Panc1 (cell line): ENCODE data around the gene MEIS3. TPM values are rescaled to one million over a fixed set of nuclear protein-coding genes. Genes with fewer than 3 reads are reported as not detected.

ENCODE experiments used
- ATAC-seq: fragments of 200-7000 bp; cut with Tn5 transposase; 2 replicates; pipeline ENCODE4 v1.9.1; 2020; ENCODE audit warnings: mild to moderate bottlenecking, moderate library complexity
- BruUV-seq: library from RNA; stranded (reverse); fragments of 400-500 nt; replicated peaks from 2 replicates; lab custom pipeline; 2021; lab: Mats Ljungman, UMichigan
- CTCF ChIA-PET: fragments of 300-600 bp; sonication (Branson Sonifier 250); formaldehyde crosslinking; loops from one replicate; lab custom pipeline; 2022; ENCODE audit warnings: antibody characterized with exemption; lab: Charles Lee
- POLR2A ChIA-PET: fragments of 300-600 bp; sonication (Branson Sonifier 250); formaldehyde crosslinking; loops from one replicate; lab custom pipeline; 2022; ENCODE audit warnings: antibody characterized with exemption; lab: Charles Lee
- DNase-seq: peaks from one replicate; pipeline ENCODE4 v3.0.0-alpha.2; 2010; ENCODE audit warnings: low read depth, low spot score
- H3K27ac ChIP-seq: 2 replicates; pipeline ENCODE4 v1.5.1; 2011; ENCODE audit warnings: mild to moderate bottlenecking, low read length, inconsistent platforms
- H3K27me3 ChIP-seq: fragments of 200-500 bp; sonication (Bioruptor generic); 2 replicates; pipeline ENCODE4 v1.6.0; 2014; ENCODE audit warnings: low read length, inconsistent platforms; ENCODE audit not compliant: control insufficient read depth, insufficient read depth
- H3K36me3 ChIP-seq: fragments of 200-500 bp; sonication (Bioruptor generic); 2 replicates; pipeline ENCODE4 v1.5.1; 2014; ENCODE audit warnings: inconsistent platforms, mild to moderate bottlenecking, low read length, moderate library complexity; ENCODE audit not compliant: control insufficient read depth, insufficient read depth
- H3K4me1 ChIP-seq: 2 replicates; pipeline ENCODE4 v1.5.1; 2011; ENCODE audit warnings: inconsistent platforms, mild to moderate bottlenecking, low read length, moderate library complexity; ENCODE audit not compliant: control insufficient read depth, insufficient read depth
- H3K4me3 ChIP-seq, 2 experiments: 2 replicates each; pipeline ENCODE4 v1.5.1; 2011 to 2012; ENCODE audit warnings: low read depth in 2 of 2, low read length in 2 of 2, mild to moderate bottlenecking in 2 of 2, inconsistent platforms in 1 of 2, moderate library complexity in 1 of 2
- H3K9me3 ChIP-seq: fragments of 200-500 bp; sonication (Bioruptor generic); 2 replicates; pipeline ENCODE4 v1.5.1; 2014; ENCODE audit warnings: low read depth, mild to moderate bottlenecking, inconsistent platforms, low read length, moderate library complexity; ENCODE audit not compliant: control insufficient read depth, insufficient read depth
- POLR2AphosphoS5 ChIP-seq: IDR thresholded peaks from 2 replicates; pipeline ENCODE4 v1.6.1; 2012; ENCODE audit warnings: mild to moderate bottlenecking, low read depth, low read length, moderate library complexity
- REST ChIP-seq, 2 experiments: IDR thresholded peaks; 2 replicates each; pipeline ENCODE4 v1.6.1; 2011 to 2012; ENCODE audit warnings: low read depth in 2 of 2, control low read depth in 1 of 2, low read length in 1 of 2, mild to moderate bottlenecking in 1 of 2, moderate library complexity in 1 of 2; ENCODE audit not compliant: insufficient read depth in 1 of 2
- SIN3A ChIP-seq: IDR thresholded peaks from 2 replicates; pipeline ENCODE4 v1.6.1; 2012; ENCODE audit warnings: low read depth, mild to moderate bottlenecking, low read length, moderate library complexity, borderline replicate concordance; ENCODE audit not compliant: insufficient read depth
- TCF7L2 ChIP-seq: IDR thresholded peaks from 2 replicates; pipeline ENCODE4 v1.6.1; 2011; ENCODE audit warnings: mild to moderate bottlenecking, low read depth, low read length, inconsistent platforms
- in situ Hi-C: cut with HindIII; loops from 2 replicates; pipeline ENCODE4 v1.10.0; 2016; ENCODE audit warnings: low sequenced_read_pairs, low pct_unique_long_range_greater_than_20kb
- intact Hi-C: fragments of 100-400 bp; cut with micrococcal nuclease; formaldehyde crosslinking; loops from one replicate; pipeline ENCODE4 v1.10.0; 2022; ENCODE audit not compliant: unreplicated experiment
- total RNA-seq: library from RNA; stranded (reverse); gene quantifications from one replicate; pipeline ENCODE4 v1.2.1, GENCODE V29; 2021; ENCODE audit not compliant: unreplicated experiment
- TF ChIP-seq, protein P1 (sequence below): fragments of 450-650 bp; IDR thresholded peaks from 2 replicates; pipeline ENCODE4 v1.5.1; 2017; ENCODE audit warnings: mild to moderate bottlenecking

Gene MEIS3
- total RNA-seq, 1 experiment from 2014 or later: 11.3 TPM

DNA sequence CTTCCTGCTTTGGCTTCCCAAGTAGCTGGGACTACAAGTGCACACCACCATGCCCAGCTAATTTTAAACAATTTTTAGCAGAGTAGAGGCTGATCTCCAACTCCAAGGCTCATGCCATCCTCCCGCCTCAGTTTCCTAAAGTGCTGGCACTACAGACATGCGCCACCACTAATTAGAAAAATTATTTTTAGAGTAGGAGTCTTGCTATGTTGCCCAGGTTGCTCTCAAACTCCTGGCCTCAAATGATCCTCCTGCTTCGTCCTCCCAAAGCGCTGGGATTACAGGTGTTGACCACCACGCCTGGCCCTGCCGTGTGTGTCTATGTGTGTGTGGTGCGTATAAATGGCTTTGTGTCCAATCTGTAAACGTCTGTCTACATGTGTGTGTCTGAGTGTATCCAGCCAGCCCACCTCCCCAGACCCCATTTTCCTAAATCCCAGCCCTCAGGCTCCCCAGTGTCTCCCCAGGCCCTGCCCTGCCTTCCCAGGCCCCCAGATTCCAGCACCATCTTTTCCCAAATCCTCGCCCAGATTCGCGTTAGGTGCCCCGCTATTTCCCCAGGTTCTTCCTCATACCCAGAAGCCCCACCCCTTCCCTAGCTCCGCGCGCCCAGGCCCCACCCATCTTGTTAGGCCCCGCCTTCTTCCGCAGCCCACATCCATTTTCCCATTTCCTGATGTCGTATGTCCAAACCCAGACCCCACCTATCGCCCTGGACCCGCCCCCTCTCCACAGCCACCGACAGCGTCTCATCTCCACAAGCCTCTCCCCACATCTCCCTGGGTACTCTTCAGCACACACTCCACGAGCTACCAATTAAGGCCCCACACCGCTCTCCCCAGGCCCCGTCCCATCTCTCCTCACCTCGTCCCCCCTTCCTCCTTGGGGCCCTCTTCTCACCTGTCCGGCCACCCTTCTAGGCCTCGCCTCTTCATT is 27.5 kb upstream of the MEIS3 start:
- POLR2A ChIA-PET: no interaction called here
- intact Hi-C loops: no loop called here

DNA sequence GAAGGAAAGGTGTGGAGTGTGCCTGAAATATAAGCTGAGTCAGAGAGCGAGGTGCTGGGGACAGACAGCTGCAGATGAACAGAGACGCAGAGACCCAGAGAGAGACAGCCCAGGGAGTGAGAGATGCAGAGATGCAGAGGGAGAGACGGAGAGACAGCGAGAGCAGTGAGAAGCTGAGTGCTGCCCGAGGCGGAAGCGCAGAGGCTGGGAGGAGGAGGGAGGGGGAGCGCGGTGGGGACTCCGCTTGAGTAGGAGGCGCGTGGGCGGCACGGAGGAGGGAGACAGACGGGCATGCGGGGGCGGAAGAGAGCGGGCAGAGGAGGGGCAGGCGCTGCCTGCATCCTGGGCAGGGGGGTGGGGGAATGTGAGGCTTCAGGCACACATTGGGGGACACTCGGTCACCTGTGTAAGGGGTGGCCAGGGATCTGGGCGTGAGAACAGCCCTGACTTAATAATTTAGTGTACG is 26.6 kb upstream of the MEIS3 start:
- no peaks in the 10 kb centered on the region for H3K4me1 ChIP-seq
- intact Hi-C loops (no loop called here), in situ Hi-C loops (no loop called here)
- DNase-seq: no peak
- H3K36me3 ChIP-seq: no peaks in the 10 kb centered on the region
- peak; percentile 58 for ATAC-seq
- POLR2A ChIA-PET: no interaction called here
- H3K27me3 ChIP-seq: peaks cover 2% of the 10 kb centered on the region; the same call in 1 of the 2 replicates
- BruUV-seq: no TSS peak
- H3K4me3 ChIP-seq: peak overlapping the region in 1 of 2 experiments; percentile 21; a peak in 2 of 4 replicates
- no peaks in the 10 kb centered on the region for H3K9me3 ChIP-seq
- TF ChIP-seq SIN3A: no peak
- TF ChIP-seq REST (IDR thresholded peaks at IDR 0.05; ENCODE audit: insufficient read depth in 1 of 2, low read depth in 2 of 2, low read length in 1 of 2): no peak
- TF ChIP-seq TCF7L2: no peak
- TF ChIP-seq, protein P1, sequence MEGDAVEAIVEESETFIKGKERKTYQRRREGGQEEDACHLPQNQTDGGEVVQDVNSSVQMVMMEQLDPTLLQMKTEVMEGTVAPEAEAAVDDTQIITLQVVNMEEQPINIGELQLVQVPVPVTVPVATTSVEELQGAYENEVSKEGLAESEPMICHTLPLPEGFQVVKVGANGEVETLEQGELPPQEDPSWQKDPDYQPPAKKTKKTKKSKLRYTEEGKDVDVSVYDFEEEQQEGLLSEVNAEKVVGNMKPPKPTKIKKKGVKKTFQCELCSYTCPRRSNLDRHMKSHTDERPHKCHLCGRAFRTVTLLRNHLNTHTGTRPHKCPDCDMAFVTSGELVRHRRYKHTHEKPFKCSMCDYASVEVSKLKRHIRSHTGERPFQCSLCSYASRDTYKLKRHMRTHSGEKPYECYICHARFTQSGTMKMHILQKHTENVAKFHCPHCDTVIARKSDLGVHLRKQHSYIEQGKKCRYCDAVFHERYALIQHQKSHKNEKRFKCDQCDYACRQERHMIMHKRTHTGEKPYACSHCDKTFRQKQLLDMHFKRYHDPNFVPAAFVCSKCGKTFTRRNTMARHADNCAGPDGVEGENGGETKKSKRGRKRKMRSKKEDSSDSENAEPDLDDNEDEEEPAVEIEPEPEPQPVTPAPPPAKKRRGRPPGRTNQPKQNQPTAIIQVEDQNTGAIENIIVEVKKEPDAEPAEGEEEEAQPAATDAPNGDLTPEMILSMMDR: no peak
- no peak for TF ChIP-seq POLR2AphosphoS5
- CTCF ChIA-PET: no interaction called here
- no peak overlapping the region for H3K27ac ChIP-seq

More for the DNA sequence above, 27.5 kb upstream of the MEIS3 start:
- no peaks in the 10 kb centered on the region for H3K36me3 ChIP-seq
- ATAC-seq (peak; percentile 36), DNase-seq (no peak)
- in situ Hi-C loops: no loop called here
- no peak overlapping the region for H3K27ac ChIP-seq
- no peaks in the 10 kb centered on the region for H3K9me3 ChIP-seq
- no TSS peak for BruUV-seq
- CTCF ChIA-PET: interaction anchor here (0.6 kb wide), 2 partner anchors 27 to 864 kb away, joined by 4 to 5 read pairs; partner anchors contain the start of gene MEIS3
- TF ChIP-seq TCF7L2: no peak
- TF ChIP-seq POLR2AphosphoS5: no peak
- no peak for TF ChIP-seq SIN3A
- TF ChIP-seq, protein P1: no peak
- TF ChIP-seq REST (IDR thresholded peaks at IDR 0.05; ENCODE audit: insufficient read depth in 1 of 2, low read depth in 2 of 2, low read length in 1 of 2): no peak
- H3K4me3 ChIP-seq: no peak overlapping the region
- no peaks in the 10 kb centered on the region for H3K4me1 ChIP-seq
- peaks cover 4% of the 10 kb centered on the region; the same call in 1 of the 2 replicates for H3K27me3 ChIP-seq
